GM12874 (cell line): ENCODE measurements around the gene CDH19.

Experiments used
- TF ChIP-seq, protein P1 (sequence below): IDR thresholded peaks from 2 replicates; pipeline ENCODE4 v1.5.1; 2011; ENCODE audit warnings: low read depth, mild to moderate bottlenecking, control low read depth, low read length, moderate library complexity; ENCODE audit not compliant: insufficient read depth

Gene CDH19, protein sequence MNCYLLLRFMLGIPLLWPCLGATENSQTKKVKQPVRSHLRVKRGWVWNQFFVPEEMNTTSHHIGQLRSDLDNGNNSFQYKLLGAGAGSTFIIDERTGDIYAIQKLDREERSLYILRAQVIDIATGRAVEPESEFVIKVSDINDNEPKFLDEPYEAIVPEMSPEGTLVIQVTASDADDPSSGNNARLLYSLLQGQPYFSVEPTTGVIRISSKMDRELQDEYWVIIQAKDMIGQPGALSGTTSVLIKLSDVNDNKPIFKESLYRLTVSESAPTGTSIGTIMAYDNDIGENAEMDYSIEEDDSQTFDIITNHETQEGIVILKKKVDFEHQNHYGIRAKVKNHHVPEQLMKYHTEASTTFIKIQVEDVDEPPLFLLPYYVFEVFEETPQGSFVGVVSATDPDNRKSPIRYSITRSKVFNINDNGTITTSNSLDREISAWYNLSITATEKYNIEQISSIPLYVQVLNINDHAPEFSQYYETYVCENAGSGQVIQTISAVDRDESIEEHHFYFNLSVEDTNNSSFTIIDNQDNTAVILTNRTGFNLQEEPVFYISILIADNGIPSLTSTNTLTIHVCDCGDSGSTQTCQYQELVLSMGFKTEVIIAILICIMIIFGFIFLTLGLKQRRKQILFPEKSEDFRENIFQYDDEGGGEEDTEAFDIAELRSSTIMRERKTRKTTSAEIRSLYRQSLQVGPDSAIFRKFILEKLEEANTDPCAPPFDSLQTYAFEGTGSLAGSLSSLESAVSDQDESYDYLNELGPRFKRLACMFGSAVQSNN

DNA sequence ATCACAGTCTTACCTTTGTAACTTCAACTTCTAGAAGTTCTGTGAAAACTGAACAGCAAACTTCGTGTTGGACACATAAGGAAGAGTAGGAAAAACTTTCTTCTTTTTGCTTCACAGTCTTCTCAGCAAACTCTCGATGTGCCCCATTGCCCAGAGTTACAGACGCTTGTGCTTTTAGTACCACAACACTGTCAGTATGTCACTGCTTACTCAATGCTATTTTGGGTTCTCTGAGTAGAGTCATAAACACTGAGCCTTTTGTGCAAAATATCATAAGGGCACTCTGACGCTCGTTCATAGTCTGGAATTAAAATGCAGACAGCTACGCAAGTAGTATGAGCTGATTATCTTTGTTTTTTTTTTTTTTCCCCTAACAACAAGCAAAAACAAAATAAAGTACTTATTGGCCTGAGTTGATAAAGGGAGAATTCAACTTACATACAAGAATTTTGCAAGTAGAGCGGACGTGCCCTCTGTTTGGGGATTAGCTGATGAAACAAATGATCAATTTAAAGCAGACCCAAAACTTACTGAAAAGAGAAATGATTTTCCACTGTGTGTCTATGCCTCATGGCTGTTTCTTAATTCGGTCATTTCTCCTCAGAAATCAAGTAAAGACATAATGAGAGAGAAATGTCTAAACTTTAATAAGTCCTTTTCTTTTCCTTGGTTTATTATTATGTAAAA, at the start of gene CDH19:
Gene CDH19 (minus strand): TSS at position 150 of the 687 bp plus-strand sequence. CDS start 31,886 bp downstream, outside the sequence.
- TF ChIP-seq, protein P1, sequence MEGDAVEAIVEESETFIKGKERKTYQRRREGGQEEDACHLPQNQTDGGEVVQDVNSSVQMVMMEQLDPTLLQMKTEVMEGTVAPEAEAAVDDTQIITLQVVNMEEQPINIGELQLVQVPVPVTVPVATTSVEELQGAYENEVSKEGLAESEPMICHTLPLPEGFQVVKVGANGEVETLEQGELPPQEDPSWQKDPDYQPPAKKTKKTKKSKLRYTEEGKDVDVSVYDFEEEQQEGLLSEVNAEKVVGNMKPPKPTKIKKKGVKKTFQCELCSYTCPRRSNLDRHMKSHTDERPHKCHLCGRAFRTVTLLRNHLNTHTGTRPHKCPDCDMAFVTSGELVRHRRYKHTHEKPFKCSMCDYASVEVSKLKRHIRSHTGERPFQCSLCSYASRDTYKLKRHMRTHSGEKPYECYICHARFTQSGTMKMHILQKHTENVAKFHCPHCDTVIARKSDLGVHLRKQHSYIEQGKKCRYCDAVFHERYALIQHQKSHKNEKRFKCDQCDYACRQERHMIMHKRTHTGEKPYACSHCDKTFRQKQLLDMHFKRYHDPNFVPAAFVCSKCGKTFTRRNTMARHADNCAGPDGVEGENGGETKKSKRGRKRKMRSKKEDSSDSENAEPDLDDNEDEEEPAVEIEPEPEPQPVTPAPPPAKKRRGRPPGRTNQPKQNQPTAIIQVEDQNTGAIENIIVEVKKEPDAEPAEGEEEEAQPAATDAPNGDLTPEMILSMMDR, result no peak

DNA sequence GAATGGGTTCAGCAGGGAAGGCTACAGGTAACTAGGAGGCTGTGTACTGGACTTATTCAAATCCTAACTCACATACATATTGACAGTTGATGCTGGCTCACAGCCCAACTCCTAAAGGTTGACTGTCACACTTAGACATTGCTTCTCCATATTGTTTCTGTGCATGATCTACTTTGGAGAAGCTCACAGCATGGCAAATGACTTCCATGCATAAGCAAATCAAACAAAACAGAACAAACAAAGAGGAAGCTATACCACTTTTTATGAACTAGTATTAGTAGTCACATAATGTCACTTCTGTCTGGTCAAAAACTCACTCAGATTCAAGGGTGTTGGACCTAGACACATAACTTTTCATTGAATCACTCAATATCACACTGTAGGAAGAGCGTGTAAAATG, 43.8 kb upstream of the CDH19 start:
- TF ChIP-seq, protein P1, result no peak

DNA sequence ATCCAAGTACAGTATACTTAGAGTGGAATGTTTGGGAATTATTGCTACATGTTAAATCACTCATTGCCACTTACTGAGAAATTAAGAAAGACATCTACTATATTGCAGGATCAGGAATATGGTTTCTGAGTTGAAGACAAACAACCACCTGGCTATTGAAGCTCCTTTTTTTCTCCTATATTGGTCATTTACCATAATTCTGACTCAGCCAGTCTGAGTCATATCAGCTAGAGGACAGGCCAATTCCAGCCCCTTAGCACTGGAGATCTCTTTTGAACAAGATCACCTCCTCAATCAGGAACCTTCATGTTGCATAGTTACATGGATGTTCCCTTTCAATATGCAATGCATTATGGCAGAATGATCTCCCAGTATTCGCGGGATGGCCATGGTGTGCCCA, 42.7 kb upstream of the CDH19 start:
- TF ChIP-seq, protein P1, result no peak

DNA sequence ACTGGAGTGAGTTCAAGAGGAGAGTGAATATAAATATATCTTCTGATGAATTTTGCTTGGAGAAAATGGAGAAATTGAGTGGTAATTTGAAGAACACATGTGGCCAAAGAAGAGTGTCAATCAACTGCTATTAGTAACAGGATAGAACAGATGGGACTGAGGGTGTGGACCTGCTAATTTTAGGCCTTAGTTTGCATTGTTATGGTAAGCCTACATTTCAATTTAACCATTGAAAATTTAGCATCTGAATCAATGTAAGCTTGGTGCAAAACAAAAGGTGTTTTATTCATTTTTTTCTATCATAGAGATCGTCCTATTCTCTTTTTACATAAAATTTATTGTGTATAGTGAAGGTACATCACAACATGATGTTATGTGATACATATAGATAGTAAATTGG, 42.1 kb upstream of the CDH19 start:
- TF ChIP-seq, protein P1, result no peak

DNA sequence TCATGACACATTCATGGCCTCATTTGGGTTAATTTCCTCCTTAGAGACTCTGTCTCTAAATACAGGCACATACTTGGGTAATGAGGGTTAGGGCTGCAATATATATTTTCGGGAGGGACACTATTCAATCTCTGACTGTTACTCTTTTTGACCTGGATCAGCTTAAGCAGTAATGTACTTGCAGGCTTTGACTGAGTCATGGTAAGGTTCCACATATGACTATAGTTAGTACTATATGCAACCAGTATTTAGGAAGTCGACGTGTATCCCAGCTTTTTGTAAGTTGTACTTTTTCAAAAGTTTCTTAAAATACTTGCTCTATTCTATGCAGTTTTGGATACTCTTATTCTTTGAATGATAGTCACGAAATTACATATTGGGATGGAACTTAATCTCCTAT, 37.2 kb upstream of the CDH19 start:
- TF ChIP-seq, protein P1, result no peak

DNA sequence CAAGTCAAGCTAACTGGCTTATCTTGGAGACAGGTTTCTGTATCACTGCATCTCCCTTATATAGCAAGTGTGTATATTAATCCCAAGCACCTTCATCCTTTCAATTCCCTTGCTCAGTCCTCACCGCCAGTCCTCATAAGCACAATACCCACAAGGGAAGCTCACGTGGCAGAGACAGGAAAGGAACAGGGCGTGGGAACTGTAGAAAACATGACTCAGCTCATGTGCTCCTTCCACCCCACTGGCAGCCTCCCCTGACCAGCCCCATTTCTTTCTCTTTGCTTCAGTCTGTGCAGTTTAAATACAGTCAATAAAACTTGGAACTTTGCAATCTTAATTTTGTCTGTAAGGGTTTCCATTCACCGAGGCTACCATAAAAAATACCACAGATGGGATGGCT, 36.5 kb upstream of the CDH19 start:
- TF ChIP-seq, protein P1, result no peak
